HEK293T (cell line): ENCODE measurements around the gene HPF1.

ENCODE experiments used
- CTBP1 ChIP-seq: fragments of 450-650 bp; IDR thresholded peaks from 2 replicates; pipeline ENCODE4 v1.6.1; 2016; ENCODE audit warnings: borderline replicate concordance
- FOXK2 ChIP-seq: fragments of 450-650 bp; IDR thresholded peaks from 2 replicates; pipeline ENCODE4 v1.6.1; 2016; ENCODE audit warnings: mild to moderate bottlenecking
- FOXM1 ChIP-seq: fragments of 450-650 bp; IDR thresholded peaks from 2 replicates; pipeline ENCODE4 v1.6.1; 2017; ENCODE audit warnings: mild to moderate bottlenecking, borderline replicate concordance
- HDGF ChIP-seq: fragments of 450-650 bp; IDR thresholded peaks from 2 replicates; pipeline ENCODE4 v1.6.1; 2017; ENCODE audit warnings: antibody characterized with exemption, borderline replicate concordance
- L3MBTL2 ChIP-seq: fragments of 450-650 bp; conservative IDR thresholded peaks from 2 replicates; pipeline ENCODE4 v1.6.1; 2016; ENCODE audit warnings: mild to moderate bottlenecking
- LEF1 ChIP-seq: fragments of 450-650 bp; IDR thresholded peaks from 2 replicates; pipeline ENCODE4 v1.6.1; 2017; ENCODE audit warnings: mild to moderate bottlenecking, borderline replicate concordance
- NFRKB ChIP-seq: fragments of 450-650 bp; IDR thresholded peaks from 2 replicates; pipeline ENCODE4 v1.6.1; 2016; ENCODE audit warnings: mild to moderate bottlenecking, moderate library complexity
- PKNOX1 ChIP-seq: fragments of 450-650 bp; IDR thresholded peaks from 2 replicates; pipeline ENCODE4 v1.6.1; 2016
- SP1 ChIP-seq: fragments of 450-650 bp; IDR thresholded peaks from 2 replicates; pipeline ENCODE4 v1.6.1; 2017
- SUZ12 ChIP-seq: fragments of 450-650 bp; IDR thresholded peaks from 2 replicates; pipeline ENCODE4 v1.6.1; 2016; ENCODE audit warnings: mild to moderate bottlenecking
- TARDBP ChIP-seq: fragments of 450-650 bp; IDR thresholded peaks from 2 replicates; pipeline ENCODE4 v1.6.1; 2016

- no peak for TF ChIP-seq SP1
- no peak for TF ChIP-seq HDGF
- no peak for TF ChIP-seq PKNOX1
- TF ChIP-seq NFRKB: no peak
- TF ChIP-seq FOXK2: no peak
- no peak for TF ChIP-seq FOXM1
- TF ChIP-seq SUZ12: no peak
- no peak for TF ChIP-seq CTBP1
- no peak for TF ChIP-seq TARDBP
- TF ChIP-seq L3MBTL2: no peak
- no peak for TF ChIP-seq LEF1
Observed at GRCh38 chr4:169799260-169799659, 41.5 kb upstream of the HPF1 start.
